HuH-7 (cell line): ENCODE data around the gene PRM1.

Source experiments
- DNase-seq: peaks from one replicate; pipeline ENCODE4 v3.0.0; 2011; ENCODE audit warnings: low spot score

PRM1 gene

GRCh38 chr16:11253995-11254912, 26.9 kb downstream of the PRM1 start:
- no peak for DNase-seq

- no peak for DNase-seq
Observed at GRCh38 chr16:11253009-11253994, 27.8 kb downstream of the PRM1 start.

GRCh38 chr16:11252482-11252931, 28.6 kb downstream of the PRM1 start:
- DNase-seq: no peak

- DNase-seq: no peak
Observed at GRCh38 chr16:11251525-11252481, 29.3 kb downstream of the PRM1 start.

- no peak for DNase-seq
Observed at GRCh38 chr16:11250786-11251524, 30.2 kb downstream of the PRM1 start.

GRCh38 chr16:11250091-11250785, 30.9 kb downstream of the PRM1 start:
- no peak for DNase-seq

GRCh38 chr16:11249233-11250061, 31.7 kb downstream of the PRM1 start:
- DNase-seq: no peak

- no peak for DNase-seq
Observed at GRCh38 chr16:11248133-11248532, 33.0 kb downstream of the PRM1 start.

- DNase-seq: no peak
Observed at GRCh38 chr16:11245988-11246387, 35.1 kb downstream of the PRM1 start.

GRCh38 chr16:11245222-11245737, 35.9 kb downstream of the PRM1 start:
- no peak for DNase-seq

- no peak for DNase-seq
Observed at GRCh38 chr16:11242658-11243057, 38.5 kb downstream of the PRM1 start.

GRCh38 chr16:11241480-11242204, 39.5 kb downstream of the PRM1 start:
- no peak for DNase-seq

- no peak for DNase-seq
Observed at GRCh38 chr16:11240636-11241473, 40.3 kb downstream of the PRM1 start.

- no peak for DNase-seq
Observed at GRCh38 chr16:11239644-11240632, 41.2 kb downstream of the PRM1 start.

GRCh38 chr16:11238272-11239202, 42.6 kb downstream of the PRM1 start:
- no peak for DNase-seq
